Measurements from ENCODE around the gene LIN37. TPM values are rescaled to one million over a fixed set of nuclear protein-coding genes. Genes with fewer than 3 reads are reported as not detected.

The LIN37 gene
- total and polyA plus RNA-seq, 9 of the 15 experiments (the other 6 are each of a cell fraction or from before 2014, with no cell fraction given): 1.2 to 12.5 (median 8.6) TPM

DNA sequence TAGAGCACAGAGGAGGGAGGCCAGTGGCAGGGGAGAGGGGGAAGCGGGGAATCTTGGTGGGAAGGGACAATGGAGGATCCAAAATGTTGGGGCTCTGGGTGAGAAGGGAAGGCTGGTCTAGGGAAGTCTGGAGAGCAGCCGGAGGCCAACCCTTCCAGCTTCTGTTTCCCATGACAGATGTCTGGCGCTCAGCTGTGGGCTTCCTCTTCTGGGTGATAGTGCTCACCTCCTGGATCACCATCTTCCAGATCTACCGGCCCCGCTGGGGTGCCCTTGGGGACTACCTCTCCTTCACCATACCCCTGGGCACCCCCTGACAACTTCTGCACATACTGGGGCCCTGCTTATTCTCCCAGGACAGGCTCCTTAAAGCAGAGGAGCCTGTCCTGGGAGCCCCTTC is 1.8 kb upstream of the LIN37 start:
- ChIA-PET CTCF (ENCODE audit: low intra/inter-chr PET ratio) (no interaction called here), POLR2A (interaction anchor here (2.5 kb wide), 1 partner anchor 10 kb away, joined by 12 read pairs; the partner anchor contains the start of genes HSPB6 and PROSER3)
- H3K4me3 ChIP-seq: peak overlapping the region; percentile 92
- H3K9ac ChIP-seq (ENCODE audit: insufficient read depth in 1 of 2, low read depth in 2 of 2, low read length in 2 of 2): peak overlapping the region; percentile 92 to 94
- peak overlapping the region; percentile 62; the same call in 2 of the 3 replicates for H3K27ac ChIP-seq (ENCODE audit: extremely low read depth, low read depth, low read length)
- intact Hi-C loops (cut with micrococcal nuclease): loop anchor here (10.0 kb wide), 1 partner anchor 102 kb away; the partner anchor contains the start of genes COX6B1 and ETV2
- no peak for FAIRE-seq
- H3K9me1 ChIP-seq (ENCODE audit: control insufficient read depth, insufficient read depth, low read length): no peaks in the 10 kb centered on the region
- no peak overlapping the region for H2AFZ ChIP-seq (ENCODE audit: low read depth, low read length)
- BruUV-seq (replicated peaks): no TSS peak
- no peaks in the 10 kb centered on the region for H3K27me3 ChIP-seq (ENCODE audit: control insufficient read depth in 2 of 2, insufficient read depth in 2 of 2, low read length in 2 of 2)
- H3K9me3 ChIP-seq (replicated peaks; ENCODE audit: control insufficient read depth, insufficient read depth, low read depth, low read length): no peaks in the 10 kb centered on the region
- in situ Hi-C loops (cut with MboI): no loop called here
- peaks cover 27 to 40% of the 10 kb centered on the region in 2 experiments; a peak in 4 of 5 replicates for H3K4me1 ChIP-seq (replicated peaks in 1 of 2; ENCODE audit: control insufficient read depth in 2 of 2, insufficient read depth in 2 of 2, low read length in 2 of 2)
- peak overlapping the region; percentile 95 for H3K4me2 ChIP-seq (ENCODE audit: insufficient read depth, low read length)
- no peak for TF ChIP-seq ARNT (IDR thresholded peaks at IDR 0.05)
- no peak for TF ChIP-seq EZH2 (IDR thresholded peaks at IDR 0.05; ENCODE audit: borderline replicate concordance, low read depth, low read length)
- peak in 1 of 2 experiments; percentile 20; a peak in 1 of 4 replicates for TF ChIP-seq SIN3A (IDR thresholded peaks at IDR 0.05; ENCODE audit: borderline replicate concordance in 2 of 2, control insufficient read depth in 1 of 2, low read depth in 2 of 2, low read length in 2 of 2)
- ATAC-seq: no peak
- peaks cover 16% of the 10 kb centered on the region for H3K79me2 ChIP-seq (ENCODE audit: control insufficient read depth, insufficient read depth, low read length)
- H4K20me1 ChIP-seq (replicated peaks; ENCODE audit: control insufficient read depth, insufficient read depth, low read length): no peaks in the 10 kb centered on the region
- peaks cover 19% of the 10 kb centered on the region; the same call in 1 of the 3 replicates for H3K36me3 ChIP-seq (ENCODE audit: control insufficient read depth, insufficient read depth, low read length)
- WGBS (ENCODE audit: insufficient coverage, low coverage, missing lambda C conversion rate): 16% methylated on average over 4 of the region's 5 CpGs
- no peak for DNase-seq (ENCODE audit: extremely low read depth in 1 of 4, low spot score in 3 of 4)

DNA sequence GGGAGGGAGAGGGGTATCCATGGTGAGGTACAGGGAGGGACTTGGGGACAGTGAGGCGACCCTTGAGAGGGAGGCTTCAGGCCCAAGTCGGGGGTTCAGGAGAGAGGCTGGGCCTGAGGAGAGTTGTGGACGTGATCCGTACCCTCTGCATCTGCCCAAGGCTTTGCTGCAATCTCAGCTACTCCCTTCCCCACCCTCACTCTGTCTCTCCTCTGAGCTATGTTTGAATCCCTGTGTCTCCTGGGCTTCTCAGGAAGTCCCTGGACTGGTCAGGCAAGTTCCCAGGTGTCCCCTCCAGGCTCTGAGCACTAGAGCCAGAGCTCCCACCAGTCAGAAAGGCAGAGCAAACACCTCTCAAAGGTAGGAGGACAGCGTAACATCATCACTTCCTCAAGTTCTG is 1.8 kb downstream of the LIN37 start:
- in situ Hi-C loops (cut with MboI) (no loop called here), intact Hi-C loops (cut with micrococcal nuclease) (no loop called here)
- Histone ChIP-seq H3K9me3 (replicated peaks; ENCODE audit: control insufficient read depth, insufficient read depth, low read depth, low read length) (no peaks in the 10 kb centered on the region), H3K27ac (ENCODE audit: extremely low read depth, low read depth, low read length) (no peak overlapping the region), H3K79me2 (ENCODE audit: control insufficient read depth, insufficient read depth, low read length) (peaks cover 16% of the 10 kb centered on the region), H3K36me3 (ENCODE audit: control insufficient read depth, insufficient read depth, low read length) (peaks cover 23% of the 10 kb centered on the region; the same call in 1 of the 3 replicates), H3K4me3 (no peak overlapping the region), H3K27me3 (ENCODE audit: control insufficient read depth in 2 of 2, insufficient read depth in 2 of 2, low read length in 2 of 2) (no peaks in the 10 kb centered on the region), H3K9ac (ENCODE audit: insufficient read depth in 1 of 2, low read depth in 2 of 2, low read length in 2 of 2) (peak overlapping the region in 1 of 2 experiments; percentile 81; a peak in 3 of 4 replicates), H4K20me1 (replicated peaks; ENCODE audit: control insufficient read depth, insufficient read depth, low read length) (no peaks in the 10 kb centered on the region), H3K4me2 (ENCODE audit: insufficient read depth, low read length) (no peak overlapping the region), H3K4me1 (replicated peaks in 1 of 2; ENCODE audit: control insufficient read depth in 2 of 2, insufficient read depth in 2 of 2, low read length in 2 of 2) (peaks cover 9 to 27% of the 10 kb centered on the region in 2 experiments; a peak in 4 of 5 replicates), H2AFZ (ENCODE audit: low read depth, low read length) (no peak overlapping the region), H3K9me1 (ENCODE audit: control insufficient read depth, insufficient read depth, low read length) (no peaks in the 10 kb centered on the region)
- no peak for FAIRE-seq
- POLR2A ChIA-PET: interaction anchor here (1.3 kb wide), 1 partner anchor 15 kb away, joined by 4 read pairs; no protein-coding TSS in a partner anchor
- no TSS peak for BruUV-seq (replicated peaks)
- 100% methylated on average over 1 of the region's 5 CpGs for WGBS (ENCODE audit: insufficient coverage, low coverage, missing lambda C conversion rate)
- DNase-seq (ENCODE audit: extremely low read depth in 1 of 4, low spot score in 3 of 4): no peak
- no peak for ATAC-seq
- CTCF ChIA-PET (ENCODE audit: low intra/inter-chr PET ratio): no interaction called here
- TF ChIP-seq ZFP30 (CRISPR knock-in tag; IDR thresholded peaks at IDR 0.05; ENCODE audit: borderline replicate concordance) (no peak), ZNF780A (CRISPR knock-in tag; IDR thresholded peaks at IDR 0.05) (no peak), TCF3 (CRISPR knock-in tag; IDR thresholded peaks at IDR 0.05) (no peak), POLR2G (IDR thresholded peaks at IDR 0.05; ENCODE audit: low read depth, low read length) (no peak), CREM (IDR thresholded peaks at IDR 0.05; ENCODE audit: low read depth) (no peak), SIN3B (IDR thresholded peaks at IDR 0.05; ENCODE audit: low read depth) (no peak), ZNF282 (CRISPR knock-in tag; IDR thresholded peaks at IDR 0.05) (no peak), MTA3 (IDR thresholded peaks at IDR 0.05; ENCODE audit: borderline replicate concordance) (no peak), RBM39 (optimal IDR thresholded peaks at IDR 0.05; ENCODE audit: low read depth, low read length) (no peak), POLR2A (conservative IDR thresholded peaks at IDR 0.05) (no peak)

All from K562 (cell line).